ENCODE measurements around the gene PLOD1.
"Not testable (repeated sequence)": the region's sequence is repeated elsewhere in the genome, so short reads cannot be mapped to it uniquely, and the experiment has no call there.

The PLOD1 gene

GRCh38 chr1:12005488-12006166 is 71.1 kb downstream of the PLOD1 start:
- no peak for DNase-seq (ENCODE audit: low read depth in 3 of 3)

DNA sequence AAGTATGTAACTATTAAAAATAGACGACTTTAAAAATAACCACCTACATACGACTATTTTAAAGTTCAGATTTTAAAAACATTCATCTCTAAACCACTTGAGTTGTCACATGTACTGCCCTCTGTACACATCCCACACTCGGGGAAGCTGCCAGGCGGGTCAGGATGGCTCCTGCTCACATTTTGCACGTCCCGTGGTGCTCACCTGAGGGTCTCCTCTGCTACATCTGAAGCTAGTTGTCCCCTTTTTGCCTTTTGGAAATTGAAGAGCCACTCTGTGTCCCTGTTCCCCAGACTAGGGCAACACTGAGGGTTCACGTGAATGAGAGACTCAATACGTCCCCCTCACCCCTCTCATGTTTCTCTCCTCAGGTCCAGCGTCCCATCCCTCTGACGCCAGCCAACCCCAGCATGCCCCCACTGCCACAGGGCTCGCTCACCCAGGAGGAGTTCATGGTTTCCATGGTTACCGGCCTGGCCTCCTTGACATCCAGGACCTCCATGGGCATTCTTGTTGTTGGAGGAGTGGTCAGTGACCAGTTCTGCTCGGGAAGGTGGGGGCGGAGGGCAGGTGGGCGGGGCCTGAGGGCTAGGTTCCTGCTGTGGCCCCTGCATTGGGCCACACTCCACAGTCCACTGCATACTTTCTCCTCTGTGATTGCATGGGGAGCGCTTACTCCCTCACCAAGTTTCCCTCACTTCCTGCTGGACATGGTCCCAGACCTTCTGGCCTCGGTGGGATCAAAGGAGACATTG is 71.8 kb downstream of the PLOD1 start:
- DNase-seq (ENCODE audit: low read depth in 3 of 3): no peak

- DNase-seq (ENCODE audit: low read depth in 3 of 3): no peak
These were observed 72.7 kb downstream of the PLOD1 start for GRCh38 chr1:12007204-12007603.

- not testable (repeated sequence) for DNase-seq (ENCODE audit: low read depth in 3 of 3)
These were observed 73.8 kb downstream of the PLOD1 start for GRCh38 chr1:12008355-12008754.

- no peak for DNase-seq (ENCODE audit: low read depth in 3 of 3)
These were observed 74.9 kb downstream of the PLOD1 start for GRCh38 chr1:12009318-12009947.

DNA sequence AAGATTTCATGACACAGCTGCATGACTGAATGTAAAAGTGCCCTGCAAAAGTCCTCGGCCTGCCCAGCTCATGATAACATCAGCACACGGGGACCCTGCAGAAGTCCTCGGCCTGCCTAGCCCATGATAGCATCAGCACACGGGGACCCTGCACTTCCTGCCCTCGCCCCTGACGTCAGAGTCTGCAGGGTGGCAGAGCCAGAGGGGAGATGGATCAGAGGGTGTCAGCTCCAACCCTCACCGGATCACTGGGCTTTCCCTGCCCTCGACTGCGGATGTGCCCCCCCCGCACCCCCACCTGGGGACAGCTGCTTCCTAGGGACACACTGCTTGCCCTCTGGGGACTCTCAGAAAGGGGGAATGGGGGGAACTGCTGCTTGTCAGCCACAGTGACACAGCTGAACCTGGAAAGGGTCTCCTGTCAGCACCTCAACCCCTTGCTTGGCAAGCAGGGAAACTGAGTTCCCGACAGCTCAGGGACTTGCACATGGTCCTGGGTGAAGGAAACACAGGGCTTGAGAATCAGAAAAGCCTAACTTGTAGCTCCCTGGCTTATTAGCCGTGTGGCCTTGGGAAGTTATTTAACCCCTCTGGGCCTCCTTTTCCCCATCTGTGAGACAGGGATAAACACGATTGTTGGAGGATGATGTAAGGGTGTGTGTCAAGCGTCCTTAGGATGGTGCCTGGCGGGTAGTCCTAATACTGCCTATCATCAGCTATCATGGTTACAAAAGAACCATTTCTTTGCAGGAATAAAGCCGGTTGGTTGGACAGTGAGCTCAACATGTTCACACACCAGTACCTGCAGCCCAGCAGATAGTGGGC is 76.4 kb downstream of the PLOD1 start:
- DNase-seq (ENCODE audit: low read depth in 3 of 3): no peak

GRCh38 chr1:12011998-12012397 is 77.5 kb downstream of the PLOD1 start:
- no peak for DNase-seq (ENCODE audit: low read depth in 3 of 3)

DNA sequence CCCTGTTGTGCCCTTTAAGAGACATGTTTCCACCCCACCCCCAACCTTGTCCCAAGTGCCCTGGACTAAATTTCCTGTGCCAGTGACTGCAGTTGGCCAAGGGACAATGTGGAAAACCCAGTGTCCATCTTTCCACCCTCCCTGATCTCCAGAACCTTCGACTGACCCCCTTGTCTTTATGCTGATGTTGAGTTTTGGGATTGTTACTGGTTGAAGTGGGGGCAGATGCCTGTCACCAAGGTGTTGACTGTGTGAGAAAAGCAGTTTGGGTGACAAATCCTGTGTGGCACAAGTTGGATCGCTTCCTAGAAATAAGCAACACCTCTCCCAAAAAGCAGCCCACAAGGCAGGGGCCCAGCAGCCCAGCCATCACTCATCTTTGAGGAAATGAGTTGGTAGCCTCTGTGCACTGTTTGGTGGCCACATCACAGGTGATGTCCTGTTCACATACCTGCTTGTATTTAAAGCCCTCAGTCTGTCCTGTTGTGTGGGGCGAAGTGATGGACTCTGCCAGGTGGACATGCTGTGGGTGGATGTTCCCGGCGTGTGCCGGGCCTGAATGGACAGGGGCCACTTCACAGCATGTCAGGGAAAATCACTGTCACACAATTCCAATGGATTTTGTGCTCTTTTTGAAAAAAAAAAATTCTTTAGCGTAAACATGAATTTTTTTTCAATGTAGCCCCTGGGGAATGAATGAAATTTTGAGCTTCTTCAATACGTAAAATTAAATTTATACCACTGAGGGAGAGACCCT is 78.2 kb downstream of the PLOD1 start:
- DNase-seq (ENCODE audit: low read depth in 3 of 3): no peak

GRCh38 chr1:12014141-12014991 is 79.8 kb downstream of the PLOD1 start:
- no peak for DNase-seq (ENCODE audit: low read depth in 3 of 3)

- DNase-seq (ENCODE audit: low read depth in 3 of 3): no peak
These were observed 80.5 kb downstream of the PLOD1 start for GRCh38 chr1:12015001-12015491.

DNA sequence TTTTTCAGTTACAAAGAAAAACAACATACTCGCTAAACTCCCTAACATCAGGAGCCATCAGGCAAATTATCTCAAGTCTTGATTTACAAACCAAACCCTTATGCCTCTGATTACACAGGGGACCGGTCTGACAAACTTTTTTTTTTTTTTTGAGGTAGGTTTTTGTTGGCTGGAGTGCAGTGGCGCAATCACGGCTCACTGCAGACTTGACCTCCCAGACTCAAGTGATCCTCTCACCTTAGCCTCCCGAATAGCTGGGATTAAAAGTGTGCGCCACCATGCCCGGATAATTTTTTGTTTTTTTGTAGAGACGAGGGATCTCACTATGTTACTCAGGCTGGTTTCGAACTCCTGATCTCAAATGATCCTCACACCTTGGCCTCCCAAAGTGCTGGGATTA is 81.0 kb downstream of the PLOD1 start:
- DNase-seq (ENCODE audit: low read depth in 3 of 3): no peak

DNA sequence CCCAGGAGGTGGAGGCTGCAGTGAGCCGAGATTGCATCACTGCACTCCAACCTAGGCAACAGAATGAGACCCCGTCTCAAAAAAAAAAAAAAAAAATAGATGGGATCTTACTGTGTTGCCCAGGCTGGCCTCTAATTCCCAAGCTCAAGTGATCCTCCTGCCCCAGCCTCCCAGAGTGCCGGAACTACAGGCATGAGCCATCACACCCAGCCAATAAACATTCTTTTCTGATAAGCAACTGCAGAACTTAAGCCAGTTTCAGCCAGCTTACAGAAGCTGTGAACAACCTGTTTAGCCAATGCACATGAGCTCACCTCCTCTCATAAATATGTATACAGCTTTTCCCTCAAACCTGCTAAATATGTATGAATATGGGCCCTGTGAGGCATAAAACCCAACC is 81.7 kb downstream of the PLOD1 start:
- no peak for DNase-seq (ENCODE audit: low read depth in 3 of 3)

DNA sequence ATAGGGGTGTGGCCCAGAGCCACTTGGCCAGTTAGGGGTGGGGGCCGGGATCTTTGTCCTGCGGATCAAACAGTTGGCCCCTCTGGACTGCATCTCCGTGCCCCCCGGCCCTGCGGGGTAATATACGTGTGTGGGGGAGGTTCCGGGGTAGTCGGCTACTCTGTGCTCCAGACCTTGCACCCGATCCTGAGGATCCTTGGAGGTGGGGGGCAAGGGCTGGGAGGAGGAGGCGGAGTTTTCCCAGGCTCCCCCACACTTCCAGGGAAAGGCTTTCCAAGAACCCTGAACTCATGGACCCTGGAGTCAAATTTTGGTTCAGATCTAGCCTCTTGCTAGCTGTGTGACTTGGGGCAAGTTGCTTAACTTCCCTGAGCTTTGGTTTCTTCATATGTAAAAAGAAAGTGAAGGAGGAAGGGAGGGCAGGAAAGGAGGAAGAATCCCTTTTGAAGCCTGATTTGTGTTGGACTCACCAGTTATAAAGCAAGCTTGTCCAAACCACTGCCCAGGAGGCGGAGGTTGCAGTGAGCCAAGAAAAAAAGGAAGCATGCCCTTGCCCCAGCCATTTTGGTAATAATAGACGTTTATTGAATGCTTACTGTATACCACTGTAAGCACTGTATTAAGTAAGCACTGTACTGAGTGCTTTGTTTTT is 85.5 kb downstream of the PLOD1 start:
- no peak for DNase-seq (ENCODE audit: low read depth in 3 of 3)

DNA sequence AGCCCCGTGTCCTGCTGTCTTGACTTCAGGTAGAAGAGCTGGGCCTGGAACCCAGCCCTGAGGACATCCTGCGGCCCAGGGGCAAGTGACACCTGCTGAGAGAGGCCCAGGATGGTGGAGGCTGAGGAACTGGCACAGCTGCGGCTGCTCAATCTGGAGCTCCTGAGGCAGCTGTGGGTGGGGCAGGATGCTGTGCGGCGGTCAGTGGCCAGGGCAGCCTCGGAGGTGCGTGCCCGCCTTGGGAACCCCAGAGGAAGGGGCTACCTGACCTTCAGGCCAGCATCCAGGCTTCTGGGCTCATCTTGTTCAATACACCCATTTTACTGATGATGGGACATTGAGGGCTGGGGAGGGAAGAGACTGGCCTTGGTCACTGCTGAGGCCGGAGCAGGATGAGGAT is 87.1 kb downstream of the PLOD1 start:
- DNase-seq (ENCODE audit: low read depth in 3 of 3): no peak

- DNase-seq (ENCODE audit: low read depth in 3 of 3): no peak
These were observed 87.5 kb downstream of the PLOD1 start for GRCh38 chr1:12022036-12022435.
